Measurements from ENCODE around the gene EBF3.

Gene EBF3

DNA sequence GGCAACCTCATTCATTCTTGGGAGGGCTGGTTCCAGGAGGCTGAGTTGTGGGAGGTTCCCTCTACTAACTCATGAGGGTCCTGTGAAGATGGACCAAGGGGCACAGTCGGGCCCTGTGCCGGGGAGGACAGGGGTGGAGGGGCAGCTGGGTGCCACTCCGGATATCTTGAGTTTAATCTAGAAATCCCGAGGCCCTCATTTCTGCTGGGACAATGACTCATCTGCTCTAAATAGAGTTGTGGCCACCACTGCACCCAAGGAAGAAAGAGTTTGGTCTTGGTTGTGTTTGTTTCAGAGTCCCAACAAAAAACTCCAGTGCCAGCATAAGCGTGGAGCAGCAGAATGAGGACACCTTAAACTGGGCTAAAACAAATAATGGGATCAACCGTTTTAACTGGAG, 82.4 kb downstream of the EBF3 start:
- TF ChIP-seq, protein P1, sequence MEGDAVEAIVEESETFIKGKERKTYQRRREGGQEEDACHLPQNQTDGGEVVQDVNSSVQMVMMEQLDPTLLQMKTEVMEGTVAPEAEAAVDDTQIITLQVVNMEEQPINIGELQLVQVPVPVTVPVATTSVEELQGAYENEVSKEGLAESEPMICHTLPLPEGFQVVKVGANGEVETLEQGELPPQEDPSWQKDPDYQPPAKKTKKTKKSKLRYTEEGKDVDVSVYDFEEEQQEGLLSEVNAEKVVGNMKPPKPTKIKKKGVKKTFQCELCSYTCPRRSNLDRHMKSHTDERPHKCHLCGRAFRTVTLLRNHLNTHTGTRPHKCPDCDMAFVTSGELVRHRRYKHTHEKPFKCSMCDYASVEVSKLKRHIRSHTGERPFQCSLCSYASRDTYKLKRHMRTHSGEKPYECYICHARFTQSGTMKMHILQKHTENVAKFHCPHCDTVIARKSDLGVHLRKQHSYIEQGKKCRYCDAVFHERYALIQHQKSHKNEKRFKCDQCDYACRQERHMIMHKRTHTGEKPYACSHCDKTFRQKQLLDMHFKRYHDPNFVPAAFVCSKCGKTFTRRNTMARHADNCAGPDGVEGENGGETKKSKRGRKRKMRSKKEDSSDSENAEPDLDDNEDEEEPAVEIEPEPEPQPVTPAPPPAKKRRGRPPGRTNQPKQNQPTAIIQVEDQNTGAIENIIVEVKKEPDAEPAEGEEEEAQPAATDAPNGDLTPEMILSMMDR (conservative IDR thresholded peaks at IDR 0.05): no peak

DNA sequence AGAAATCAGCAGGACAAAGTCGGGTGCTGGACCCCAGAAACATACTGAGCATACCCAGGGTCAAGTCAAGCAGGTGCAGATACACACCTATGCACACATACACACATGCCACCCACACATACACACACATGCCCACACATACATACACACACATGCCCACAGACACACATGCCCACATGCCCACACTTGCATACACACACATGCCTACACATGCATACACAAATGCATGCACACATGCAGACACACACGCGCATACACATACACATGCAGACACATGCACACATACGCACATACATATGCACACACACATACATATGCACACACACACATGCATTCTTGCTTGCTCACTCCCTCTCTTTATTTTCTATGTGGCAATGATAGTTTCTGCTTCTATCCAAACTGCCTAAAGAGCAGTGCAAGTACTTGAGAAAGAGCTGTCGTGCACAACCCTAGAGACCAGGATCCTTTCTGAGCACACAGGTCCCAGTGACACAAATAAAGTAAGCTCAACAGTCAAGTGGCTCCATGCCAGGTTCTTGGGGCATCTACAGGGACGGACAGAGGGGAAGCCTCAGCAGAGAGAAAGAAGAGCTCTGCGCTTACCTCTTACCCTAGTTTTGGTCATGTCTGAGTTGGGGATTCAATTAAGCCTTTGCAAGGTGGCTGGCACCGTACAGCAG, 83.7 kb downstream of the EBF3 start:
- TF ChIP-seq, protein P1 (conservative IDR thresholded peaks at IDR 0.05): no peak
- no peak overlapping the region for H3K27ac ChIP-seq

More for the DNA sequence above, 82.4 kb downstream of the EBF3 start:
- no peak overlapping the region for H3K27ac ChIP-seq

DNA sequence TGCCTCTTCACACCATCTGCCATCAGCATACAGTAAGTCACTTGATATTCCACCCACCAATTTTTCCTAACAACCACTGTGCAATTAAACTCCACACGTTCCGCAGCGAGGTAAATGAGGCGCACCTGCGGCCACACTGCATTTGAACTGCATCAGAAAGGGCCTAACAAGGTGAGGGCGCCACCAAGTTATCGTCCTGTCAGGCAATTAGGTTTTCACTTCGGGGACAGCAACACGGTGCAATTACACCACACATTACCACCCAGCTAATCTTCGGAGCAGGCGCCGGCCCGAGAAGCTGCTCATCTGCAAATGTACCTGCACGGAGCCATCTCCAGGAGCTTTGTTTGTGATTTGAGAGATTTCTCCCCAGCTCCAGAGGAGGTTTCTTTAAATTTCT, 84.4 kb downstream of the EBF3 start:
- TF ChIP-seq, protein P1 (conservative IDR thresholded peaks at IDR 0.05): no peak

DNA sequence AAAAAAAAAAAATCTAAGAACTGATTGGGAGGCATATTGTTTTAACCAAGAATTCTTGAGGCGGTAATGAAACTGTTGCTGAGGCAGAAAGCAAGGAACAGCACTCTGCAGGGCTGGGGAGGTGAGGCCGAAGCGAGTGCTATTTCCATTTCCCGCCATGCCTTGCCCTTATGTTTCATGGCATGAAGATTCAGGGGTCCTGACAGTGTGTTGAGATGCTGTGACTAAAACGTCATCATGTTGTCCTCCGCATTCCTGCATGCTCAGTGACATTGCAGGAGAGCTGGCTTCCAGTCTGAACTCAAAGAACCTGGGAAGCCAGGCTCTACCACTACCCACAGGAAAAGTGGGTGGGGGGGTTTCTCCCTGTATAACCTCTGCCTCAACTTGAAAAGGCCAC, 85.2 kb downstream of the EBF3 start:
- TF ChIP-seq, protein P1 (conservative IDR thresholded peaks at IDR 0.05): no peak
- H3K27ac ChIP-seq: no peak overlapping the region

More for the DNA sequence above, 84.4 kb downstream of the EBF3 start:
- H3K27ac ChIP-seq: no peak overlapping the region

DNA sequence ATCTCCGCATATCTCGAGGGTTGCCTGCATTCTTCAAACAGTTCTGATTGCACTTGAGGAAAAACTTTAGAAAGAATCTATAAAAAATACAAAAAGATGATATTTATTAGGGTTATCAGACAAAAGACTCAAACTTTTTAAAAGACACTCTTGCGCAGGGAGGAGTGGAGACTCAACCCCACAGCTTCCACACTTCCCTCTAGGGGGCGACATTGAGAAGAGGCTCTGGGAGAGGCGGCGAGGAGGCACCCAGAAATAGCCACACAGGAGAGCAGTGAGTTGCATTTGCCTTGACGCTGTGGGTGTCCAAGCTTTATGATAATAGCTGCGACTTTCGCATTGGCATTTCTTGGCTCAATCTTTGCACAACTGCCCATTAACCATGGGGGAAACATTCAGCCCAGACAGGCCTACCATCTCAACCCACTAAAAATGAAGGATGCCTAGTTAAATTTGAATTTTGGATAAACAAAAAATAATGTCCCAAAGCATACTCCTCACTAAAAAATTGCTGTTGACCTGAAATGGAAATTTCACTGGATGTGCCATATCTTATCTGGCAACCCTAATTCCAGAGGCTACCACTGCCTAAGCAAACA, 86.2 kb downstream of the EBF3 start:
- TF ChIP-seq, protein P1 (conservative IDR thresholded peaks at IDR 0.05): no peak
- H3K27ac ChIP-seq: no peak overlapping the region

DNA sequence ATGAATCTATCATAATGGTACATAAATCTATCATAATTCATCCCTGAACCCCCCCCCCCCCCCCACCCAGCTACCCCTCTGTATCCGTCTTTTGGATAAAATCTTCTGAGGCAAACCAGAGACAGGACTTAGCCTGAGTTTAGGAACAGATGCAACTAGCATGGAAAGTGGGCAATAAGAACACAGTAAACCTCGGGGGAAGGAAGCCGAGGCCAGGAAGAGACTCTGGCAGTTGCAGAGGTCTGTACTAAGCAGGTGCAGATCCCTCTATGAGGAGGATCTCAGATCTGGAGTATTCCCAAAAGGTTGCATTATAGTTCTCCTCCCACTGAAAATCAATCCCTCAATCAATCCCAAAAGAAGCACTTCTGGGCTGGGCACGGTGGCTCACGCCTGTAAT, 87.2 kb downstream of the EBF3 start:
- TF ChIP-seq, protein P1 (conservative IDR thresholded peaks at IDR 0.05): no peak
- no peak overlapping the region for H3K27ac ChIP-seq

DNA sequence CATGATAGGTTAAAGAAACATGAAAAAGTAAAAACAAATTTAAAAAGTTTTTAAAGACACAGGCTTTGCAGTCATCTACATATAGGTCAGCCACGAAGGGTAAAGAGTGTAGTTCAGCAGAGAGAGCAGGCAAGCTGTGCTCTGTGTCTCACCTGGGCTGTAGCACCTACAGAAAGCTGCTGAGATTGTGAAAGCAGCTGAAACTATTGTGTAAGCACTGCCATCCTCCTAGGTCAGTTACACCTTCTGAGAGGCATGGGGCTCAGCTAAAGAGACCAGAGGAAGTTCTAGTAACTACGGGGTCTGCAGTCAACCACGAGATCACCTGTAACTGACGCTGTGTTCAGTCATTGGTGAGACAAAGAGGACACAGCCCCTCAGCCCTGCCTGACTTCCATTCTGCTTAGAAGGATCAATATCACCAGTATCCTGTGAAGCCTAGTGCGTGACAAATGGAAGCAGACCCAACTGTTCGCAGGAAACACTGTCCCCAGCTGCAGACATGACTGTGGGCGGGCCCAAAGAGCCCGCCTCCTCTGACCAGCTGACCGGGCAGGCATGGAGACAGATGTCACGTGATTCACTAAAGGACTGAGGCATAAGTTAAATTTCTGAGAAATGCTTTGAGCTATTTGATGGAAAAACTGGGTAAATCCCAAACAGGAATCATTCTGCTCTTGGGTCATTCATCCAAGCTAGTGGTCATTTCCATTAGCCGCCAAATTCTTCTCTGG, 87.9 kb downstream of the EBF3 start:
- no peak overlapping the region for H3K27ac ChIP-seq
- TF ChIP-seq, protein P1 (conservative IDR thresholded peaks at IDR 0.05): no peak
